Measurements from ENCODE around the gene GALC.
"Not testable (repeated sequence)": the region's sequence is repeated elsewhere in the genome, so short reads cannot be mapped to it uniquely, and the experiment has no call there.

Gene GALC

GRCh38 chr14:87992718-87993628, at the start of gene GALC:
TSS of gene GALC (minus strand) at chr14:87993182. CDS start at chr14:87993164, 18 bp downstream.
- DNase-seq, result peak; percentile 93 to 94

GRCh38 chr14:88040146-88040545, 47.2 kb upstream of the GALC start:
- no peak for DNase-seq

DNA sequence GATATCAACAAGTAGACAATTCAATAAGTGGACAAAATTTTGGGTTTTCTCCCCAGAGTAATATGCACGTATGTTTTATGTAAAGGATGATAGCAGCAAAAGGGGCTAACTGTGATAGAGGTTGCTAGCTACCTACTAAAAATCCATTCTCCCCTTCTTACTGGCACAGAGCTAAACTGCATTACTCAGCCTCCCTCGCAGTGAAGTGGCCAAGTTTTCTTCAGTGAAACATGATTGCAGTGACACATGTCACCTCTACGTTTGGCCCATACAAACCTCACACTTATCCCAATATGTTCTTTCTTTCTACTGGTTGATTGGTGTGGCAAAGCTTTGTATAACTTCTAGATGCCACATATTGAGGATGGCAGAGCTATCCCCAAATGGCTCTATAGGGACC, 46.2 kb upstream of the GALC start:
- no peak for DNase-seq

DNA sequence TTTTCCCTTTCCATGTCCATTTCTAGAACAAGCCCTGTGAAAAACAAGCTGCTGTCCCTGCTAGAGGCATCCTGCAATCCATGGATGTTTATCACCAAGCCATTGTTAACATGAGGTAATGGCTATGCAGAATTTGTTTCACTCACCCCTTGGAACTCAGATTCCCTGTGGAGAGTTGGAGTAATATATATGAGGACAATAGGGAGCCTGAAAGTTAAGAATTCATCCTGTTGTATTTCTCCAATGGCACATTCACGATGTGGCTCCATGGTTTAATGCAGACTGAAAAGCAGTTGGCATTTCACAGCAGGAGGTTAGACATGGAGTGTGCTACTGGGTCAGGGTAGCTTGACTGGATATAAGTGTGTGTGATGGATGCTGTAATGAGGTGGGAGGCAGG, 44.3 kb upstream of the GALC start:
- no peak for DNase-seq

DNA sequence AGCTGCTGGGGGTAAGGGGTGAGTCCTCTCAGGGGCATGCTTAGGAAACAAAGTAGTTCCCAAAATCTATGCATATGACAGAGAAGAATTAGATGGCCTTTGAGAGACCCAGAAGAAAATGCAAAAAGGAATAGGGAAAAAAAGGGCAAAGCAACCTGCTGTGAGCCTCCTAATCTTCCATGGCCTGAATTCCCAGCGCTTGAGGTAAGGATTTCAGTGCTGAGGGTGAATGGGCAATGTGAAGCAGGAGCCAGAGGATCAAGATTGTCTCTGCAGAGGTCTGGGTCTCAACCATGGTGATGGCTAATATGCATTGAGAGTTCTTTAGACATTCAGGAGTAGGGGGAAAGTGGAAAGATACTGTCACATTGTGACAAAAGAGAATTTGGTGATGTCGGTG, 43.4 kb upstream of the GALC start:
- no peak for DNase-seq

GRCh38 chr14:88034076-88034475, 41.1 kb upstream of the GALC start:
- no peak for DNase-seq

GRCh38 chr14:88032373-88032772, 39.4 kb upstream of the GALC start:
- no peak for DNase-seq

GRCh38 chr14:88030892-88031291, 37.9 kb upstream of the GALC start:
- DNase-seq, result no peak

DNA sequence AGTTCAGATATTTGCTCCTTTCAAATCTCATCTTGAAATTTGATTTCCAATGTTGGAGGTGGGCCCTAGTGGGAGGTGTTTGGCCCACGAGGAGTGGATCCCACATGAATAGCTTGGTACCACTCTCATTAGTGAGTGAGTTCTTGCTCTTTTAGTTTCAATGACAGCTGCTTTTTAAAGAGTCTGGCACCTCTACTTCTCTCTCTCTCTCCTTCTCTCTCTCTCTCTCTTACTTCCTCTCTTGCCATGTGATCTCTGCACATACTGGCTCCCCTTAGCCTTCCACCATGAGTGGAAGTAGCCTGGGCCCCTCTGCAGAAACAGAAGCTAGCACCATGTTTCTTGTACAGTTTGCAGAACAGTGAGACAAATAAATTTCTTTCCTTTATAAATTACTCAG, 37.1 kb upstream of the GALC start:
- no peak for DNase-seq

DNA sequence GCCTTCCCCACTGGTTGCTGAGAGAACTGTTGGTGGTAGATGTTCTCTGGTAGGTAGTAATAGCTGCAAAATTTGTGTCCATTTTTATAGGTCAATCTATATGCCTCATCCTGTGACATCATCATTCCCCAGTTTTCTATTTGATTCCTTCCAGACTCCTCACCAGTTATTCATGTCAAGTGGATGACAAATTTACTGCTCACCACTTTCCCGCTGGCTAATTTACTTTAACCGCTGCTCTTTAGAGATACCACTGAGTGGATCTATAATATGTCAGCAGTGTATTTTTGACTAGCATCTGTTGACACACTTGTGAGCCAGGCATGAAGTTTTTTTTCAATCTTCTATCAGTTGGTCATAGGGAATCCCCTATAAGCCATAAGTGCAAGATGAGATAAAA, 36.5 kb upstream of the GALC start:
- no peak for DNase-seq

- DNase-seq, result no peak
These were observed 33.9 kb upstream of the GALC start for GRCh38 chr14:88026890-88027289.

- no peak for DNase-seq
These were observed 32.3 kb upstream of the GALC start for GRCh38 chr14:88025313-88025712.

GRCh38 chr14:88024252-88025086, 31.5 kb upstream of the GALC start:
- DNase-seq, result not testable (repeated sequence)

DNA sequence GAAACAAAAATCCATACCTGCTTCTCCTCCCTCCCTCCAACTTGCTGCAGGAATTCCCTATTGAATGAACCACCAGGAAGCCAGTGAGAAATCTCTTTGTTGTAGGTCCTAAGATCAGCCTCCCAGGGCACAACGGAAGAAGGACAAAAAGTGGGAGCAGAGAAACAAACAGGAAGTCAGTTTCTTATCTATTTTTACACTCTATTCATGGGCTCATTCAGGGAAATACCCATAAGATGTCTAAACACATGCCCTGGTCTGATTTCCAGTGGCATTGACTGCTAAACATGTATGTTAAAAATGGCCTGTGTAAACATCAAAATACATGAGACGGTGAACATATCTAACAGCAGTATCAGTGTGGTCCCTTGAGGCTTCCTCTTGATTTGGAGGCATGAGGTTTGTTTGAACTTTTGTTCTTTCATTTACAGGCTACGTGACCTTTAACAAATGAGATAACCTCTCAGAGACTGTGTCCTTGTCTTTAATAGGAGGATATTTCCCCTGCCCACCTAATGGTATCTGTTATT, 30.7 kb upstream of the GALC start:
- no peak for DNase-seq

GRCh38 chr14:88017535-88017934, 24.6 kb upstream of the GALC start:
- DNase-seq, result no peak

DNA sequence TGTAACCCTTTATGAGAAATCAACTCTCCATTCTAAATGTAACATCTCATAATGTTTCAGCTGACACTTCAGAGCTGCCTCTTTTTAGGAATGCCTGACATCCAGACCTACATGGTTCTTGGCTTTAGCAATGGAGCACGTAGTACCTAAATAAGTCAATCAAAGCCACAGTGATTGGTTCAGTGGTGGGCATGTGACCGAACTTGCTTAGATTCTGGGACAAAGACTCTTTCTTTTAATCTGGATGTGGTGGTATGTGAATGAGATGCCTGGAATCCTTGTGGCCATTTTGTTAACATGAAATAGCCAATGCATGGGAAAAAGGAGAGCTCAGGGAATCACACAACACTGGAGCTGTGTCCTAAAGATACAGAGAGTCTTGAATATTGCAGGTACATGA, 23.8 kb upstream of the GALC start:
- DNase-seq, result no peak

- DNase-seq, result peak; percentile 13 to 18
These were observed 20.9 kb upstream of the GALC start for GRCh38 chr14:88013750-88014349.

DNA sequence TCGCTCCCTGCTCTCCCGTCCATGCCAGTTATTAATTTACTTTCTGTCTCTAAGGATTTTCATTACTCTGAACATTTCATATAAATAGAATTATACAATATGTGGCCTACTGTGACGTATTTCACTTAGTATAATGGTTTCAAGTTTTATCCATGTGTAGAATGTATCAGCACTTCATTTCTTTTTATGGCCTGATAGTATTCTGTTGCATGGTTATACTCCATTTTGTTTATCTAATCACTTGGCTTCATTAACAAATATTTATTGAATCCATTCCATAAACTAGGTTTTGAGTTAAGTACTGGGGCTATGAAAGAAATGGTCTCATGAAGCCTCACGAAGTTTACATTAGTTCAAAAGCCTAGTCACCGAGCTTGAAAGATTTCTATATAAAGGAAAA, 19.5 kb upstream of the GALC start:
- no peak for DNase-seq

DNA sequence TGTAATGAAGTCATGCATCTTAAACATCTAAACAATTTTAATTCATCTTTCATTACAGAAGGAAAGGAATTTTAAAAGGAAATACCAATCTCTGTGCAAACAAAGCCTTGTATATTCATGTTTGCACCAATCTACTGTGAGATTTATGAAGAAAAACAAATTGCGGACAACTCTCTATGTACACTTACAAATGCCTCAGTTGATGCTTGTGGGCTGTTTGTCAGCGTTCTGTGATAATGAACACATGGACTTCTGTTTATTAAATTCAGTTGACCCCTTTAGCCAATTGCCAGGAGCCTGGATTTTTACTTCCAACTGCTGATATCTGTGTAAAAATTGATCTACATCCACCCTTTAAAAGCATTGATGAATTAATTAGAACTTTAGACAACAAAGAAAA, 17.3 kb upstream of the GALC start:
- no peak for DNase-seq

GRCh38 chr14:88009486-88009885, 16.5 kb upstream of the GALC start:
- no peak for DNase-seq

GRCh38 chr14:88008039-88008742, 15.2 kb upstream of the GALC start:
- no peak for DNase-seq

DNA sequence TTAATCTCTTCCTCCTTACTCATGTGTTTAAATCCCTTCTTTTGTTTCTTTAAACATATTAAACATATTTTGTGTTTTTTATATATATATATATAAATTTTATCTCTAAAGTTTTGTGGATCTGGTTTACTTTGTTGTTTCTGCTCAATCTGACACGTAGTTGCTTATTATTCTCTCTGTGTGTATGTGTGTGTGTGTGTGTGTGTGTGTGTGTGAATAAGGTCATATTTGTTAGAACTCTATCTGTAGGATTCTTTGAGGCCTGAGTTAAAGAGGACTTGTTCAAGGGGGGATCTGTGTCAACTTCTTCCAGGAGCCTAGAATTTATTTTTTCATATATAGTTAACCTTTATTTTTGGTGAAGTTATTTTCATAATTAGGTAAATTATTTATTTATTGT, 14.6 kb upstream of the GALC start:
- DNase-seq, result no peak
